Inflammatory macrophage (primary cell): ENCODE results near the gene SULF2.

Experiments used
- DNase-seq, 2 donors: peaks; one replicate each; pipeline ENCODE4 v3.0.0-alpha.2; 2020 to 2022

The SULF2 gene

GRCh38 chr20:47760686-47761481 is 24.4 kb downstream of the SULF2 start:
- DNase-seq, result no peak

GRCh38 chr20:47758517-47759450 is 26.5 kb downstream of the SULF2 start:
- no peak for DNase-seq

GRCh38 chr20:47757145-47758035 is 27.9 kb downstream of the SULF2 start:
- DNase-seq, result no peak

- no peak for DNase-seq
These were observed 30.2 kb downstream of the SULF2 start for GRCh38 chr20:47754946-47755652.

GRCh38 chr20:47754388-47754715 is 30.9 kb downstream of the SULF2 start:
- no peak for DNase-seq

DNA sequence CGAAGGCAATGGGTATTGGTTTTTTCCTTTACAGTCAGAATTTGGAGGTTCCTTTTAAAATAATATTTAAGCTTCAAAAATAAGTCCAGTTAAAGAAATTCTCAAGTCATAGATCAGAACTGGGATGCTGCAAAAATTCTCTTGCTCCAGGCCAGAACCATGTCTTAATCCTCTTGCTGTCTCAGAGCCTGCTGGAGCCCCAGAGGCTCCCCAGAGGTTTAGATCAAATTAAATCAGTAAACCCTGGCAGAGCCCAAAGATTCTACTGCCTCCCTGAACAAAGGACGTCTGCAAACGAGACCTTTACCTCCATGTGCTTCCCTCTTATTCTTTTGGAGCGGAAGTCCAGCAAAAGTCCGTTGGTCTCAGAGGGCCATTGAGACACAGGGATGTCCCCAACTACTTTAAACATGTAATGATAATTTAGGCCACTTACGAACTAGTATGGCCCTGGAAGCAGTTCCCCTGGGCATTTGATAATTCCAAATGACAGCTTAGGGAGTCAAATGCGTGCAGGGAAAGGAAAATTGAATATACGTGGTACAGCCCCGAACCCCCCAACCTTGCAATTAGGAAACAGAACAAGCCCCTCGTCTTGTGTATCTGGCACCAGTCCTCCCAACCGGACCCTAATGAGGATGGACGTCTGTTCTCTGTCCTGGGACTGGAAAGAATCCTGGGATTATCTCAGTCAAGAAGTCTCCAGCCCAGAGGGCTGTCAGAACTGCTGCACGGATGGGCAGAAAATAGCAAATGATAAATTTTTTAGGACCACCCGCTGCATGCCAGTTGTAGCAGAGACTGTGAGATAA is 31.5 kb downstream of the SULF2 start:
- no peak for DNase-seq

DNA sequence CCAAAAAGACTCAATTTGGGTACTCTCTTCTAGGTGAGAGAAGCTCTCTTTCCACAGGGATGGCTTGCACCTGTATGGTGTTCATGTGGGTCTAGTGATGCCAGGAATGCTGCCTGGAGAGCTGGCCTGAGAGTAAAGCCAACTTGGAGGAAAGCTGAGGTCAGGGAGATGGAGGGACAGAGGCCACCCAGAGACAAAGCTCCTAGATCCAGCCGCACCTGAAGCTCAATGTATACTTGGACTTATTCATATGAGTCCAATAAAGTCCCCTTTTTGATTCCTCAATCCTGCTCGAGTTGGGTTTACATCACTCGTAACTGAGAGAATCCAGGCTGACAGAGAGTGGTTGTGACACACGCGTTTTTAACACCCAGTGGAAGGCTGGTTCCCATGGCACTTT is 33.8 kb downstream of the SULF2 start:
- DNase-seq, result no peak

DNA sequence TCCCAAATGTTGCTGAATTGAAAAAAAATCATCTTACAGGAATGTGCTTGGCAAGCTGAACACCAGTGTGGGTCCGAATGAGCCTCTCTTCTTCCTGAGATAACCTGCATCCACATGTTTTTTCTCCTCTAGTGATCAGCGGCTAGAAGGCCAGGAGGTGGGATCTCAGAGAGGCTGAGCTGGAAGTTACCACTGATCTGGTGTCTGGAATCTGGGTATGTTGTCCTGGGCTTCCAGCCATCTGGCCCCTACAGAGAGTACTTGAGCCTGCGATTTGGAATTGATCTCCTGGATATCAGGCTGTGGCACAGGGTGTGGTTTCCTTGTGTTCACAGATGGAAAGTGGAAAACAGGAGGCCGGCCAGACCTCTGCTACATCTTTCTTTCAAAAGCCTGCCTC is 35.9 kb downstream of the SULF2 start:
- DNase-seq, result no peak

DNA sequence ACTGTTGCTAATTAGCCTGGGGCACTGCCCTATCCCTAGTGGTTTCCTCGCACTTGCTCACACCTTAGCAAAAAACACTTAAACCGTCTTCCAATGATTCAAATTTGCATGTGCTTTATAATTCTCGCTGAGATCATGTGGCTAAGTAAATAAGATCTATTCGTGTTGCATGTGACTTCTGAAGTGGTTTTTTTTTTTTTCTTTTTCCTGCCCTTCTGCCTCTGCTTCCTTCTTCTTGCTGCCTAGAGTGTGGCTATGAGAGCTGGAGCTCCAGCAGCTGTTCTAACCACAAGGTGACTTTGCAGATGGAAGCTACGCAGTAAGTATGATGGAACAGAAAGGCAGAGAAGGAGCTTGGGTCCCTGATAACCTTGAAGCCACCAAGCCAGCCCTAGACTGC is 36.5 kb downstream of the SULF2 start:
- peak; percentile 62 to 64 for DNase-seq

DNA sequence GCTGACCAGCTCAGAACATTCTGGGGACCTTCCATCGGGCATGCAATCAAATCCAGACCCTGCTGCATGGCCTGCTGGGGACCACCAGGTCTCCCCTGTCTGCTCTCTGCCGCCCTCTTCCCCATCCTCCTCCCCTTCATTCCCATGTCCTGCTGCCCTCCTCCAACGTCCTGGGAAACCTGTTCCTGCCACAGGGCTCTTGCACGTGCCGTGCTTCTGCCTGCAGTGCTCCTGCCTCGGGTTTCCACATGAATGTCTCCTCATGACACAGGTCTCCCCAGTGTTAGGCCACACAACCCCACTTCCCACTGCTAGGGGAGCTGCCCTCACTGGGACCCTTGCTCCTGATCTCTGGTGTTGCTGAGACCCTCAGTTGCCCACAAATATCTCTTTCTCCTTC is 37.2 kb downstream of the SULF2 start:
- DNase-seq, result no peak

DNA sequence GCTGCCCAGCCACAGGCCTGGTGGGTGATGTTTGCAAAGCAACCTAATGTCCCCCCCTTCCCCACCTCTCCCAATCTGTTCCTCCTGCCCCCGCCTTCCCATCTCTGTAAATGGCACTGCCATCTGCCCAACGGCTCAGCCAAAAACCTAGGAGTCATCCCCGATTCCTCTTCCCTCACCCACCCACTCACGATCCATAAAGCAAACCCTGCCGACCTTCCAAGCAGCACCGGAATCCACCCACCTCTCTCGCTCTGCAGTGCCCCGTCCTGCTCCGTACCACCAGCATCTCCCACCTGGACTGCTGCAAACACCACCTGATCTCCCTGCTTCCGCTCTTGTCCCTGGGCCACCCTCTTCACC is 37.6 kb downstream of the SULF2 start:
- no peak for DNase-seq

DNA sequence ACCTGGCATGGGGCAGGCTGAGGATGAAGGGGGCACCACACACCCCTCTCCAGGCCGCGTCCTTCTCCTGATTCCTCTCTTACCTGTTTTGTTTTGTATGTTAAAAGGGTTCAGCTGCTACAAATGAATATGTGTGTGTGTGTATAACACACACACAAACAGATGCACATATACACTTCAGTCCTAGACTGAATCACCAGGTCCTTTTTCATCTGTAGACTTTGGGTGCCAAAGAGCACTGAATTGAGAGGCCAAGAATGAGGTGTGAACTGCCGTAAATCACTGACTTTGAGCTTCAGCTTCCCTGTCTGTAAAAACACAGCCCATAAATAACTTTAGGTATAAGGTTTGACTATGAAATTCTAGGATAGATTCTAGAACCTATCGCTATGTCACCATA is 40.5 kb downstream of the SULF2 start:
- DNase-seq, result no peak

GRCh38 chr20:47743671-47744070 is 41.6 kb downstream of the SULF2 start:
- no peak for DNase-seq

DNA sequence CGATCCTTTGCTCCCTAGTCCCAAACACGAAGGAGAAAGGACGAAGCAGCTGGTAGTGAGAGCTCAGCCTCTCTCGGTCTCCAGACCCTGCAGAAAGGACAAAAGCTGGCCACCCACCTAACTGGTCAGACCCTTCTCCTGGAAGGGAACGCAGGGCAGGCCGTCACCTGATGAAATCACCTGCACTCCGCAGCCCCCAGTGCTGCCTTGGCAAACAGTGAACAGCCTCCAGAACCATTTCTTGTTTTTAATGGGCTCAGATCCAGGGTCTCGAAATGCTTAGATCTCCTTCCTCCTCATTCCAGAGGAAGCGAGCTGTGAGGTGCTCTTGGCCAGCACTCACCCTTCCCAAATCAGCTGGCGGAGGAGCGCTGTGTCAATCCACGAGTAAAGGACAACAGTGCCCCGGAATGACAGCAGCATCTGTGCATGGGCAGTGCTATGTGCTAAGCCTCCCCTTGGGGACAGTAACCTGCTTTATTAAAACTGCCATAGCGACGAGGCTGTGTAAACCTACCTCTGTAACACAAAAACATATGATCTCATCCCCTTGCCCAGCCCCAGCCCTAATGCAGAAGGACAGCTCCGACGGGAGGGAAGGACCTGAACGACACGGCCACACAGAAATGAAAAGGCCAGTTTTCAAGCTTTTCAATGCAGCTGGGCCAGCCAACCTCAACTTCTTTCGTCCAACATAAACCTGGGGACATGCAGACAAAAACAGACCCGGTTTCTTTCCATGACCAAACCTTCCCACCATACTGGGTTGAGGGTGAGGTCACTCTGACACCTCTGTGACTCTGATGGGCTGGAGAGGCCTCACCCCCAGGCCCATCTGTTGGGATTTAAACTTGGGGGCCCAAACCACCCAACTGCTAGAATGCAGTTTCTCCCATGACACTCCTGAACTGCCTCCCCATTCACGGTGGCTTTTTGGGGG is 43.3 kb downstream of the SULF2 start:
- DNase-seq, result no peak

DNA sequence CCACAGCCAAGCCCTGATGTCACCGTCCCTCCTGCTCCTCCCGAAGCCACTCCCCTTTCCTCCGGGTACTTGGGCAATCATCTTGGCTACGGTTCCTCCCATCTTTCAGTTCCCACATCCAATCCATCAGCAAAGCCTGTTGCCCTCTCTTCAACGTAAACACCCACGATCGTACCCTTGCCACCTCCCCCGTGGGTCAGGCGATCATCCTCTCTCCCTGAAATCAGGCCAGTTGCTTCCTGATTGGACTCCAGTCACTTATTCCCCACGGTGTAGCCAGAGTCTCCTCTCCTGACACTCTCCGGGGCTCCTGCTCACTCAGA is 44.5 kb downstream of the SULF2 start:
- DNase-seq, result peak; percentile 97 to 98

- DNase-seq, result peak; percentile 61 to 86
These were observed 45.0 kb downstream of the SULF2 start for GRCh38 chr20:47740121-47740861.

GRCh38 chr20:47737923-47738322 is 47.4 kb downstream of the SULF2 start:
- no peak for DNase-seq

- no peak for DNase-seq
These were observed 48.6 kb downstream of the SULF2 start for GRCh38 chr20:47736570-47737152.
